Loucy (cell line): ENCODE results near the gene FGA.

Experiments
- H2AFZ ChIP-seq: fragments of 200-600 bp; sonication (generic); 2 replicates; pipeline ENCODE4 v1.6.0; 2016; ENCODE audit warnings: antibody characterized with exemption, mild to moderate bottlenecking, low read length, moderate library complexity
- H3F3A ChIP-seq: fragments of 200-600 bp; 2 replicates; pipeline ENCODE4 v1.6.0; 2016; ENCODE audit warnings: antibody characterized with exemption, low read depth, mild to moderate bottlenecking
- H3K27me3 ChIP-seq: fragments of 200-600 bp; sonication (generic); 2 replicates; pipeline ENCODE4 v1.6.1; 2014; ENCODE audit warnings: low read length, mild to moderate bottlenecking; ENCODE audit not compliant: insufficient read depth, poor library complexity, severe bottlenecking
- H3K36me3 ChIP-seq: fragments of 200-600 bp; sonication (generic); 2 replicates; pipeline ENCODE4 v1.6.1; 2016; ENCODE audit warnings: low read length; ENCODE audit not compliant: insufficient read depth
- H3K4me1 ChIP-seq: fragments of 200-600 bp; sonication (generic); 2 replicates; pipeline ENCODE4 v1.5.1; 2014; ENCODE audit warnings: low read length, mild to moderate bottlenecking; ENCODE audit not compliant: insufficient read depth, poor library complexity, severe bottlenecking
- H3K4me2 ChIP-seq: fragments of 200-600 bp; sonication (generic); 2 replicates; pipeline ENCODE4 v1.6.0; 2014; ENCODE audit warnings: antibody characterized with exemption, low read length, low read depth, mild to moderate bottlenecking; ENCODE audit not compliant: poor library complexity, severe bottlenecking
- H3K4me3 ChIP-seq: fragments of 200-600 bp; sonication (generic); 2 replicates; pipeline ENCODE4 v1.5.1; 2014; ENCODE audit warnings: low read length, mild to moderate bottlenecking, mixed read lengths; ENCODE audit not compliant: poor library complexity, severe bottlenecking
- H3K79me2 ChIP-seq: fragments of 200-600 bp; sonication (generic); 2 replicates; pipeline ENCODE4 v1.6.1; 2014; ENCODE audit warnings: low read length; ENCODE audit not compliant: insufficient read depth
- H3K9ac ChIP-seq: fragments of 200-600 bp; sonication (generic); 2 replicates; pipeline ENCODE4 v1.6.0; 2014; ENCODE audit warnings: mild to moderate bottlenecking, low read depth, low read length, moderate library complexity; ENCODE audit not compliant: poor library complexity, severe bottlenecking
- H3K9me2 ChIP-seq: fragments of 200-600 bp; sonication (generic); replicated peaks from 2 replicates; pipeline ENCODE4 v1.6.1; 2016; ENCODE audit warnings: low read depth, low read length, mixed read lengths
- H3K9me3 ChIP-seq: fragments of 200-600 bp; sonication (generic); 2 replicates; pipeline ENCODE4 v1.6.1; 2014; ENCODE audit warnings: mild to moderate bottlenecking, antibody characterized with exemption, low read length, low read depth; ENCODE audit not compliant: insufficient read depth
- H4K20me1 ChIP-seq: fragments of 200-600 bp; sonication (generic); 2 replicates; pipeline ENCODE4 v1.6.0; 2014; ENCODE audit warnings: antibody characterized with exemption, low read length, mild to moderate bottlenecking; ENCODE audit not compliant: insufficient read depth, poor library complexity, severe bottlenecking
- CTCF ChIP-seq: fragments of 200-600 bp; sonication (generic); conservative IDR thresholded peaks from 2 replicates; pipeline ENCODE4 v1.5.1; 2014; ENCODE audit warnings: mild to moderate bottlenecking, antibody characterized with exemption, low read length
- EZH2phosphoT487 ChIP-seq: fragments of 200-600 bp; IDR thresholded peaks from 2 replicates; pipeline ENCODE4 v1.6.1; 2018; ENCODE audit warnings: antibody characterized with exemption, mild to moderate bottlenecking, moderate library complexity, borderline replicate concordance

The FGA gene

GRCh38 chr4:154560419-154560801 lies 30.1 kb downstream of the FGA start:
- Histone ChIP-seq H3K9ac (no peak overlapping the region), H4K20me1 (no peaks in the 10 kb centered on the region), H2AFZ (no peak overlapping the region), H3K27me3 (no peaks in the 10 kb centered on the region), H3F3A (no peaks in the 10 kb centered on the region), H3K79me2 (no peaks in the 10 kb centered on the region), H3K4me1 (no peaks in the 10 kb centered on the region), H3K9me2 (no peaks in the 10 kb centered on the region), H3K36me3 (no peaks in the 10 kb centered on the region), H3K4me3 (no peak overlapping the region), H3K4me2 (no peak overlapping the region), H3K9me3 (no peaks in the 10 kb centered on the region)
- TF ChIP-seq EZH2phosphoT487 (no peak), CTCF (no peak)

GRCh38 chr4:154559494-154560418 lies 30.8 kb downstream of the FGA start:
- H4K20me1 ChIP-seq, result no peaks in the 10 kb centered on the region
- H3K9ac ChIP-seq, result no peak overlapping the region
- no peaks in the 10 kb centered on the region for H3K36me3 ChIP-seq
- no peaks in the 10 kb centered on the region for H3K9me2 ChIP-seq
- H3K4me2 ChIP-seq, result no peak overlapping the region
- no peaks in the 10 kb centered on the region for H3K79me2 ChIP-seq
- no peak overlapping the region for H3K4me3 ChIP-seq
- no peak overlapping the region for H2AFZ ChIP-seq
- no peaks in the 10 kb centered on the region for H3F3A ChIP-seq
- H3K9me3 ChIP-seq, result no peaks in the 10 kb centered on the region
- TF ChIP-seq CTCF (peak; percentile 80), EZH2phosphoT487 (no peak)
- no peaks in the 10 kb centered on the region for H3K4me1 ChIP-seq
- no peaks in the 10 kb centered on the region for H3K27me3 ChIP-seq

GRCh38 chr4:154559141-154559493 lies 31.4 kb downstream of the FGA start:
- H3K9me3 ChIP-seq, result no peaks in the 10 kb centered on the region
- no peak for TF ChIP-seq CTCF
- TF ChIP-seq EZH2phosphoT487, result no peak
- no peak overlapping the region for H3K4me2 ChIP-seq
- H2AFZ ChIP-seq, result no peak overlapping the region
- H3K4me1 ChIP-seq, result no peaks in the 10 kb centered on the region
- H3K27me3 ChIP-seq, result no peaks in the 10 kb centered on the region
- H3K36me3 ChIP-seq, result no peaks in the 10 kb centered on the region
- no peak overlapping the region for H3K4me3 ChIP-seq
- no peak overlapping the region for H3K9ac ChIP-seq
- H3K9me2 ChIP-seq, result no peaks in the 10 kb centered on the region
- H3K79me2 ChIP-seq, result no peaks in the 10 kb centered on the region
- H4K20me1 ChIP-seq, result no peaks in the 10 kb centered on the region
- no peaks in the 10 kb centered on the region for H3F3A ChIP-seq
